ENCODE results near the gene RAB24. TPM values are rescaled to one million over a fixed set of nuclear protein-coding genes. Genes with fewer than 3 reads are reported as not detected.

Gene RAB24
- total and polyA plus RNA-seq, 8 donors: 1.8 to 87.2 (median 22.2) TPM

DNA sequence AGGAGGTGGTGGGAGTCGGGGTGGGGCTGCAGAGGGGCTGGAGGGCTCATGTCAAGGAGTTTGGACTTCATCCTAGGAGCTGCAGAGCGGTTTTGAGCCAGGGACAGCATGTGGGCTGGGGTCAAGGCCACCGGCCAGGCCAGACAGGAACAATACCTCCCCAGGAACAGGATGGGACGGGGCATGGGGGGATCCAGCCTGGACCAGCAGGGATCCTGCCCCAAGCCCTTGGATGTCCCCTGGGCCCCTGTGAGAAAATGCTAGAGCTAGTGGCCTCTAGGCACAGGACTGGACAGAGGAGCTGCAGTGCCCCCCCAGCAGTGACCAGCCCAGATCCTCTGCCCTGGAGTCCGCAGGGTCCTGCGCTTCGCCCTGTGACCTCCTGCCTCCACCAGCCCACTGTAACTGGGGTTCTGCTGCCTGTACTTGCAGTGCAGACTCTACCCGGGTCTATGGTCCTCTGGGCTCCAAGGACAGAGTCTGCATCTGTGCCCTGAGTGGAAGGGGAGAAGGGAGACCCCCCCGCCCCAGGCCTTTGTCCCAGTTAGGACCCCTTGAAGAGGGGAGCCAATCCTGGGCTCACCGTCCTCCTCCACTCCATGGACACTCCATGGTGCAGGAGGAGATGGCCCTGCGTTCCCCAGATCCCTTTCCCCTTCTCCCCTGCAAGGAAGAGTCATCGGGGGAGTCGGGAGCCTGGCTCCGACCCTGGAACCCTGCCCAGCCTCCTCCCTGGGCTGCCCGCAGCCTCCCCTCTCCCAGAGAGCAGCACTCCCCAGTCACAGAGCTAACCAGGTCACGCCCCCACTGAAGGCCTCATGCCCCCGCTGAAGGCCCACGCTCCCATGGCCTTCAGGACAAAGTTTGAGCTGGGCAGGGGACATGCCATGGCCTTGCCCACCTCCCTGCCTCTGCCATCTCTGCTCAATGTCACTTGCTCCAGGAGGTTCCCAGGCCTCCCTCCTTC, 11.1 kb upstream of the RAB24 start:
- Histone ChIP-seq H3K9me3 (no peaks in the 10 kb centered on the region), H3K4me3 (no peak overlapping the region), H3K36me3 (peaks cover 0 to 7% (median 0%) of the 10 kb centered on the region in 4 donors), H3K27ac (no peak overlapping the region), H3K27me3 (no peaks in the 10 kb centered on the region), H3K4me1 (peaks cover 24 to 42% (median 36%) of the 10 kb centered on the region in 4 donors)
- 87 to 95% (median 89%) methylated on average over 17 to 18 of the region's 18 CpGs for WGBS, 5 donors
- intact Hi-C loops (cut with DNase I; ENCODE audit: low total_unique reads): no loop called here
- no peak for DNase-seq
- TF ChIP-seq EP300 (IDR thresholded peaks at IDR 0.05) (no peak), POLR2AphosphoS5 (IDR thresholded peaks at IDR 0.05) (no peak), POLR2A (IDR thresholded peaks at IDR 0.05) (no peak)
- TF ChIP-seq, protein P1, sequence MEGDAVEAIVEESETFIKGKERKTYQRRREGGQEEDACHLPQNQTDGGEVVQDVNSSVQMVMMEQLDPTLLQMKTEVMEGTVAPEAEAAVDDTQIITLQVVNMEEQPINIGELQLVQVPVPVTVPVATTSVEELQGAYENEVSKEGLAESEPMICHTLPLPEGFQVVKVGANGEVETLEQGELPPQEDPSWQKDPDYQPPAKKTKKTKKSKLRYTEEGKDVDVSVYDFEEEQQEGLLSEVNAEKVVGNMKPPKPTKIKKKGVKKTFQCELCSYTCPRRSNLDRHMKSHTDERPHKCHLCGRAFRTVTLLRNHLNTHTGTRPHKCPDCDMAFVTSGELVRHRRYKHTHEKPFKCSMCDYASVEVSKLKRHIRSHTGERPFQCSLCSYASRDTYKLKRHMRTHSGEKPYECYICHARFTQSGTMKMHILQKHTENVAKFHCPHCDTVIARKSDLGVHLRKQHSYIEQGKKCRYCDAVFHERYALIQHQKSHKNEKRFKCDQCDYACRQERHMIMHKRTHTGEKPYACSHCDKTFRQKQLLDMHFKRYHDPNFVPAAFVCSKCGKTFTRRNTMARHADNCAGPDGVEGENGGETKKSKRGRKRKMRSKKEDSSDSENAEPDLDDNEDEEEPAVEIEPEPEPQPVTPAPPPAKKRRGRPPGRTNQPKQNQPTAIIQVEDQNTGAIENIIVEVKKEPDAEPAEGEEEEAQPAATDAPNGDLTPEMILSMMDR (IDR thresholded peaks at IDR 0.05): no peak

DNA sequence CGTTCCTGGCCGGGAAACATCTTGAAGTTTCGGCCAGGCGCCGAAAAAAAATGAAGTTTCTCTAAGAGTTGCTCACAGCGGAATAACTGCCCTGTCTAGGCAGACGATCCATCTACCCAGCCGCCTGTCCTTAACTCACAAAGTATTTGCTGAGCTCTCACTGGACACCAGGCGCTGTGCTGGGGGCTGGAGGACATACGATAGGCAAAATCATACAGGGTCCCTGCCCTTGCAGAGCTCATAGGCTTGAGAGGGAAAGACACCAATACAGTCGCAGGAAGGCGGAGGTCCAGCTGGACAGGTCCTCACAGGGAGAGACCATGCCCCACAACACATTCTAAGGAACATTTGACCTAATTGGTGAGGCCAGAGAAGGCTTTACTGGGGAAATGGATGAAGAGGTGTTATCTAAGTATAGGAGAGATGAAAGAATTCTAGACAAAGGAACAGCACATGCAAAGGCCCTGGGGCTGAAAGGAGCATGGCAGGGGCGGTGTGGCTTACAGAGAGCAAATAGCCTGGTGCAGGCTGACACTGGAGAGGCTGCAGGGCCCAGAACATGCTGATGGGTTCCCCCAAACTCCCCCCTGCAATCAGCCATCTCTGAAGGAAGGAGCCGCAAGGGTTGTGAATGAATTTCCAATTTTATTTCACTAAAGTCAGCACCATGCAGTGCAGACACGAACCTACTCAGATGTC, 10.2 kb upstream of the RAB24 start:
- DNase-seq: no peak
- H3K4me1 ChIP-seq: peaks cover 24 to 51% (median 44%) of the 10 kb centered on the region in 4 donors
- H3K4me3 ChIP-seq: no peak overlapping the region
- WGBS, 5 donors: 90 to 97% (median 94%) methylated on average over 15 of the region's 15 CpGs
- H3K36me3 ChIP-seq: peaks cover 0 to 7% (median 0%) of the 10 kb centered on the region in 4 donors
- H3K27me3 ChIP-seq: no peaks in the 10 kb centered on the region
- H3K9me3 ChIP-seq: no peaks in the 10 kb centered on the region
- TF ChIP-seq POLR2AphosphoS5 (IDR thresholded peaks at IDR 0.05): no peak
- no peak for TF ChIP-seq POLR2A (IDR thresholded peaks at IDR 0.05)
- TF ChIP-seq, protein P1 (IDR thresholded peaks at IDR 0.05): no peak
- no peak for TF ChIP-seq EP300 (IDR thresholded peaks at IDR 0.05)
- intact Hi-C loops (cut with DNase I; ENCODE audit: low total_unique reads): no loop called here
- H3K27ac ChIP-seq: no peak overlapping the region

DNA sequence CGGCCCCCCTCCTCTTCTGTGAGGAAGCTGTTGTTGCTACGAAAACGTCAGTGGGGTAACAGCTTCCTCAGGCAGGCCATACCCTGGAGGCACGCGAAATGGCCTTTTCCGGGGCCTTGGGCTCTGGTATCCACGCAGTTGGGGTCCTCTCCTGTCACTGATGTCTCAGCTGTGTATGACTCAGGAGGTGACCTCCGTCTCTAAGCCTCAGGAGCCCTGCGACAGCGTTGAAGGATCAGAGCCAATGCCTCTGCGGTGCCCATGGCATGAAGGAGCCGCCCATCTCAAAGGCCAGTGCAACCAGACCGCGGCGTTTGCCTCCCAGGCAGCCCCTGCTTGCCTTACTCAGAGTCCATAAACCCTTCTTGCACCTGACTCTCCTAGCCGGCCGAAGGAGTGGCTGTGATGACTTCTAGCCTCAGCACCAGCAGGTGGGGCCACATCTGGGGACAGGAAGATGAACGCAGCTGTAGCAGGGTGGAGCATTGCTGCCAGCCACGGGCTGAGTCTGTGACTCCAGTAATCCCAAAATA, 9.2 kb upstream of the RAB24 start:
- TF ChIP-seq, protein P1 (IDR thresholded peaks at IDR 0.05): no peak
- TF ChIP-seq POLR2A (IDR thresholded peaks at IDR 0.05) (no peak), POLR2AphosphoS5 (IDR thresholded peaks at IDR 0.05) (no peak), EP300 (IDR thresholded peaks at IDR 0.05) (no peak)
- Histone ChIP-seq H3K27me3 (no peaks in the 10 kb centered on the region), H3K4me1 (peaks cover 24 to 55% (median 42%) of the 10 kb centered on the region in 4 donors), H3K27ac (peak overlapping the region in 2 of 5 donors; percentile 10 to 78), H3K4me3 (peak overlapping the region; percentile 46 to 73 (median 62)), H3K9me3 (no peaks in the 10 kb centered on the region), H3K36me3 (peaks cover 0 to 8% (median 3%) of the 10 kb centered on the region in 4 donors)
- intact Hi-C loops (cut with DNase I; ENCODE audit: low total_unique reads): no loop called here
- peak in 1 of 2 donors; percentile 66 for DNase-seq
- WGBS, 5 donors: 1 to 12% (median 4%) methylated on average over 11 to 19 of the region's 19 CpGs

Measured in stomach (tissue), 9 donors.